Astrocyte of the spinal cord (primary cell): ENCODE data around the gene STX16.

Source experiments
- DNase-seq: peaks from one replicate; pipeline ENCODE4 v3.0.0; 2011; ENCODE audit warnings: low read depth, low spot score
- H3K4me3 ChIP-seq: 2 replicates; pipeline ENCODE4 v1.5.1; 2011; ENCODE audit warnings: low read depth, mild to moderate bottlenecking, low read length, moderate library complexity
- CTCF ChIP-seq: IDR thresholded peaks from 2 replicates; pipeline ENCODE4 v1.5.1; 2012; ENCODE audit warnings: low read depth, mild to moderate bottlenecking, low read length, inconsistent platforms
- in situ Hi-C: cut with HindIII; loops from 2 replicates; pipeline ENCODE4 v1.10.0; 2017; ENCODE audit warnings: low sequenced_read_pairs

Gene STX16, protein sequence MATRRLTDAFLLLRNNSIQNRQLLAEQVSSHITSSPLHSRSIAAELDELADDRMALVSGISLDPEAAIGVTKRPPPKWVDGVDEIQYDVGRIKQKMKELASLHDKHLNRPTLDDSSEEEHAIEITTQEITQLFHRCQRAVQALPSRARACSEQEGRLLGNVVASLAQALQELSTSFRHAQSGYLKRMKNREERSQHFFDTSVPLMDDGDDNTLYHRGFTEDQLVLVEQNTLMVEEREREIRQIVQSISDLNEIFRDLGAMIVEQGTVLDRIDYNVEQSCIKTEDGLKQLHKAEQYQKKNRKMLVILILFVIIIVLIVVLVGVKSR

GRCh38 chr20:58650776-58651558 is at the start of gene STX16:
Gene STX16, plus strand, starts transcription at chr20:58651283. Its CDS starts 724 bp downstream, at chr20:58652007.
- in situ Hi-C loops: loop anchor here (25.0 kb wide), 1 partner anchor 414 kb away; the partner anchor contains the start of gene ANKRD60
- DNase-seq: peak; percentile 93
- peak; percentile 51 for TF ChIP-seq CTCF
- H3K4me3 ChIP-seq: peak within 1 kb of the TSS; percentile 87

- no peak for TF ChIP-seq CTCF
- in situ Hi-C loops: no loop called here
- H3K4me3 ChIP-seq: no peak overlapping the region
- DNase-seq: no peak
Observed at GRCh38 chr20:58602124-58602523, 49.0 kb upstream of the STX16 start.

DNA sequence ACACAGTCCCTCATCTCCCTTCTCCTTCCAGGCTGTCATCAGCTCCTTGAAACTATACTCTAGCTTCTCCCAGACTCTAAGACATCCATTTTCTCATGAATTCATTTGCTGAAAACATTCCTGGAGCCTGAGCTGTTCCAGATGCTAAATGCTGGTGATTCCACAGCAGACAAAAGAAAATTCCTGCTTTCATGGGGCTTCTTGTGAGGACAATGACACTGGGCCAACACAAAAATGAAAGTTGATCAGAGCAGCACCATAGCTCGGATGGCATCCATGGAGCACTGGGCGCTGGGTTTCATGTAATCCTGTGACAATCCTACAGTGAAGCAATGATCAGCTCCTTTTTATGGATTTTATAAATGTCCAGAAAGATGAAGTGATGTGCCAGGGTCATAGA is 47.4 kb upstream of the STX16 start:
- no peak overlapping the region for H3K4me3 ChIP-seq
- in situ Hi-C loops: no loop called here
- TF ChIP-seq CTCF: no peak
- no peak for DNase-seq

GRCh38 chr20:58604128-58604881 is 46.8 kb upstream of the STX16 start:
- no peak for TF ChIP-seq CTCF
- no peak overlapping the region for H3K4me3 ChIP-seq
- in situ Hi-C loops: no loop called here
- no peak for DNase-seq

DNA sequence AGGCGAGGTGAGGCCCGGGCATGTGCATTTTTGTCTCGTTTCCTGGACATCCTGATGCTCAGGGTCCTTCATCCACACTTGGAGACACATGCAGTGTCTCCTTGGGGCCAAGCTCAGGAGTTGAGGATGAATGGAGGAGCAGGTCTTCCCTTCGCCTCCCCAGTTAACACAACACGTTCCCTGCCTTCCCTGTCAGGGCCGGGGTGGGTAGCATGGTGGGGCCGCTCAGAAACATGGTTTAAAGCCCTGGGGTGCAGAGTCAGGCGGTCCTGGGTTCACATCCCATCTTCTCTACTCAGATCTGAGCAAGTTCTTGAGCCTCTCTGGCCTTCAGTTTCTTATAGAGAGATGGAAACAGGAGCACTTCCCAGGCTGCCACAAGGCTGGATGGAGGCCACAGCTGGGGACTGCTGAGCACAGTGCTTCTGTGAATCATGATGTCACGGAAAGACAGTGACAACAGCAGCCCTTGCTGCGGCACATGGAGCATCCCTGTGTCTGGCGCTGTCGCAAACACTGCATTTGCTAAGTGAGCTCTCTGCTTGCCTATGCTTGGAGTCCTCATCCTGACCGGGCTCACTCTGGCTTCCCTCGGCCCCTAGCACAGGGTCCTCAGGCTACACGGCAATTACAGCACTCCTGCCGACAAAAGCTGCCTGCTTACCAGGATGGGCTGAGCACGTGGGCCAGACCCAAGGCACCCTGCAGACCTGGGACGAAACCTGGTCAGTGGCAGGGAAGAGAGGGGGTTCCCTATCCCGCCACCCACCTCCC is 45.6 kb upstream of the STX16 start:
- H3K4me3 ChIP-seq: no peak overlapping the region
- no peak for TF ChIP-seq CTCF
- in situ Hi-C loops: no loop called here
- DNase-seq: no peak

- no peak for DNase-seq
- no peak overlapping the region for H3K4me3 ChIP-seq
- in situ Hi-C loops: no loop called here
- no peak for TF ChIP-seq CTCF
Observed at GRCh38 chr20:58606184-58606583, 44.9 kb upstream of the STX16 start.
